GM20431 (cell line): ENCODE results near the gene ISL1.

Experiments used
- in situ Hi-C: fragments of 300-500 bp; cut with MseI, MboI; formaldehyde crosslinking; loops from one replicate; pipeline ENCODE4 v1.15.0; 2020; ENCODE audit warnings: low sequenced_read_pairs; ENCODE audit not compliant: unreplicated experiment

The ISL1 gene

DNA sequence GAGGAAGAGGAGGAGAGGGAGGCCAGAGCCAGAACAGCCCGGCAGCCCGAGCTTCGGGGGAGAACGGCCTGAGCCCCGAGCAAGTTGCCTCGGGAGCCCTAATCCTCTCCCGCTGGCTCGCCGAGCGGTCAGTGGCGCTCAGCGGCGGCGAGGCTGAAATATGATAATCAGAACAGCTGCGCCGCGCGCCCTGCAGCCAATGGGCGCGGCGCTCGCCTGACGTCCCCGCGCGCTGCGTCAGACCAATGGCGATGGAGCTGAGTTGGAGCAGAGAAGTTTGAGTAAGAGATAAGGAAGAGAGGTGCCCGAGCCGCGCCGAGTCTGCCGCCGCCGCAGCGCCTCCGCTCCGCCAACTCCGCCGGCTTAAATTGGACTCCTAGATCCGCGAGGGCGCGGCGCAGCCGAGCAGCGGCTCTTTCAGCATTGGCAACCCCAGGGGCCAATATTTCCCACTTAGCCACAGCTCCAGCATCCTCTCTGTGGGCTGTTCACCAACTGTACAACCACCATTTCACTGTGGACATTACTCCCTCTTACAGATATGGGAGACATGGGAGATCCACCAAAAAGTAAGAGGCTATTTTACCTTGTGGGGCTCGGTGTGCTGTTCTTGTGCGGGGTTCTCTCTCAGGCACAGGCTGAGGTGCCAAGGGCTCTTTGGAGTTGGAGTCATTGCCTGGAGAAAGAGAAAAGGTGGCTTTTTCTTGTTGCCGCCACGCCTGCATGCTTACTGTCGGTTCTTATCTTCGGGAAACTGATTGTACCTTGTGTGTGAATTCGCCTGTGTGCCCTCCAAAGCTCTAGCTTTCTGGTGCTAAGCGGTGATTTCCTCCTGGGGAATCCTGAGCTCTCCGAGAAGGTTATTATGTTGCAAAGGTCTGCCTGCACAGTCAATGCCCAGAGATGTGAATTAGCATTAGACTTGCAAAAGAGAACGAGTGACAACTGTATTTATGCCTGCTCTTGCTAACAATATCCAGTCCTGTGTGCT, at the start of gene ISL1:
ISL1 (plus strand) TSS at position 318 of the 991 bp plus-strand sequence; CDS start at position 542, 224 bp downstream.
- in situ Hi-C loops, result no loop called here

DNA sequence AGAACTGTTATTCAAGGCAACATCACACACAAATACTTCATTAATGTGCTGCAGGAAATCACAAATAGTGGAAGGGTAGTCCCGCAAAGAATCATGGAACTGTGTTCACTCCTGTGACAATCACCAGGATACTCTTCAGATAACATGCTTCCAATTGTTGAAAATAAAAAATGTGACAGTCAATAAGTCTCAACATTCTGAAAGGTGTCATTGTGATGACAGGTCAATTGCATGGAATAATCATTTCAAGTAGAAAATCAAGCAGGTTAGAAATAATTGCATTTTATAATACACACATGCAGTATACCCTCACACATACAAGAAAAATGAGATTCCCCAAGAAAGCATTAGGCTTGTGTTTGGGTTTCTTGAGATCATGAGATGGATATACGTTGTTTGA, 46.4 kb upstream of the ISL1 start:
- in situ Hi-C loops, result no loop called here

DNA sequence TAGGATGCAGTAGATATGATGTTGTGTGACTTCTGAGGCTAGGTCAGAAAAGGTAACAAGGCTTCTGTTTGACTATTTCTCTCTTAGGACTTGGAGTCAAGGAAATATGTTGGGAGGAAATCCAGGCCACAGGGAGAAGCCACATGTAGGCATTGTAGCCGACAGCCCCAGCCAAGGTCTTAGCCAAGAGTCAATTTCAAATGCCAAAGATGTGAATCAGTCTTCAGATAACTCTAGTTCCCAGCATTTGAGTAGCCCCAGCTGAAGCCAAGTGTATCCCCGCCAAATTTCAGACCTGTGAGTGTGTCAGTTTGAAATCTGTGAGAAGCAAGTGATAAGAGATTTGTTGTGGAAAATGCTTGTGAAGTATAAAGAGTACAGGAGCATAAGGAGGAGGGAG, 38.1 kb upstream of the ISL1 start:
- in situ Hi-C loops, result no loop called here

DNA sequence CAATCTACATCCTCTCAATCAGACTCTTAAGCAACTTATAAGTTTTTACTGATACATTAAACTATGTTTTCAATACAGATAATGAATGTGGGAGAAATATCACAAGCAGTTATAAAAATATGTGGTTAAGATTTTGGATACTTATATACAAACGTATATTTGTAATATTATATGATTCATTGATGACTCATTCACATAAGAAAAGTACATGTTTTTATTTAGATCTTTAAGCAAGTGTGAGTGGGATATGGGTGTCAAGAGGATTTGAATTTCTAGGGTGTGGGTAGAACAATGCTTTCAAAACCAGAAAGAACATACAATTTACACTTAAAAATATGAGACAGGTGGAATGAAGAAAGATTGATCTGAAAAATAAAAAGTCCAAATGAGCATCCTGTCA, 36.1 kb upstream of the ISL1 start:
- in situ Hi-C loops, result no loop called here

DNA sequence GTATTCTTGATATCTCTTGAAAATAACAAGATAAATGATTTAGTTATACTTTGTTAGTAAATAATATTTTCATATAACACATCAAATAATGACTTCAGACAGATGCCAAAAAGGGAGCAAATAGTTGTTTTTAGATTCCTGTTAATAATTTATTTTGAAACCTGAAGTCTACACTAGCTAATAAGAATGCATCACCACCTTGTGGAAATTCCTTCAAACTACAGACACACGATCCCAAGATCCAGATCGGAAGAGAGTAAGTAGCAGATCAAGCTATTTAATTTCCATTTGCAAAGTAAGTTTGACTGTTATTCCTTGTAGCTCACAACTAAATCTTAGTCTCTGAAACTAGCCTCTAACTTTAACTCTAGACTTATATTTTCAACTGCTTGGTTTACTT, 35.5 kb upstream of the ISL1 start:
- in situ Hi-C loops, result no loop called here

DNA sequence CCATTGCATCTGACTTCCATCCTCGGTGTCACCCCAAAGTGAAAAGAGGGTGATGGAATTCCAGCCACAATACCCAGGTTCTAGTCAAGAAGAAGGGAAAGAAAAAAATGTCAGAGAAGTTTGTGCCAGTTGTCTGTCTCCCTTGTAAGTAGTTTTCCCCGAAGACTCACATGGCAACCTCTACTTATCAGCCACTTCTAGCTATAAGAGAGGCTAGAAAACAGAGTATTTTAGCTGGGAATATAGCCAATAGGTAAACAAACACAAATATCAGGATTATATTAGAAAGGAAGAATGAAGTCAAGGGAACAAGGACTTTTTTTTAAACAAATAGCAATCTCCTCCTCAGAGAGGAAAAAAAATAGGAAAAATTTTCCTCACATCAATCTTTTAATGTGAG, 12.2 kb upstream of the ISL1 start:
- in situ Hi-C loops, result no loop called here

DNA sequence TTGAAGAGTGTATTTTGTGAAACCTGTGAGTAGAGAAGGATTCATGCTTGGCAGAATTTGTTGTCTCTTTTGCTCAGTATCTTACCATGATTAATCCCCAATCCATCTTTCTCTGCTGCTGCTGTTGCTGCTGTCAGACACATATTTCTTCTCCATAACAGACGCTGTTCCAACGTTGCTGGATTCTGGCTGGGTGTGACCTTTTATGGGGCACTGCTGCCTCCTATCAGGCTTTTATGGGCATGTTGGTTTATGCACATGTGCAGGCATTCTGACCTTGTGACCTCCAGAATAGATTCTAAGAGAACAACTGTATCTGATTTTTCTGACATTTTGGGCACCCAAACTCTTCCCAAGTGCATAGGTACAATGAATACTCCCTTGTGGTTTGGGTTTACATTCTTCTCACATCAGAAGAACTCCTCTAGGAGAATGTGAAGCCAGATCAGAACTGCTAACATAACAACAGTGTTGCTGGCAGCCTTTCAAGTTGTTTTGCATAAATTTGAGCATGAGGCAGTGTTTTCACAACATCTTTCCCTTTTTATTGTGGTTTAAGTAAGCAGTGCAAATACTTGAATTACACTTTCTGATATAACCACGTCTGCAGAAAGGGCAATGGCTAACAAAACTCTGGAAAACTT, 9.2 kb upstream of the ISL1 start:
- in situ Hi-C loops, result no loop called here

DNA sequence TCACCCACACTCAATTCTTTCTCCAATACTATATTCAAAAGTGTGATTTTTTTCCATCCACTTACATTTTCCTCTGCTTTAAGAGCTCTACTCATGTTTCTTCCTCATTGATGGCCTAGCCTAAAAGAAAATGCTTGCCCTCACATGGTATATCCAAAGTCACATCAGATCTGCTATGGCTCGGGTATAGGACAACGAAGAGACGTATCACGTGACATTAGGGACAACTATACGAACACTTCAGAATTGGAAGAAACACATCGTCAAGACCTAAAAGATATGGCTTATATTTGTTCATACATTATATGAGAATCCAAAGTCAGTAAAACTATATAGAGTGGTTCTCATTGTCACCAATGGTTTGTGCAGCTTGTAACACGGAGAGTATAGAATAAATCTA, 8.2 kb upstream of the ISL1 start:
- in situ Hi-C loops, result no loop called here

DNA sequence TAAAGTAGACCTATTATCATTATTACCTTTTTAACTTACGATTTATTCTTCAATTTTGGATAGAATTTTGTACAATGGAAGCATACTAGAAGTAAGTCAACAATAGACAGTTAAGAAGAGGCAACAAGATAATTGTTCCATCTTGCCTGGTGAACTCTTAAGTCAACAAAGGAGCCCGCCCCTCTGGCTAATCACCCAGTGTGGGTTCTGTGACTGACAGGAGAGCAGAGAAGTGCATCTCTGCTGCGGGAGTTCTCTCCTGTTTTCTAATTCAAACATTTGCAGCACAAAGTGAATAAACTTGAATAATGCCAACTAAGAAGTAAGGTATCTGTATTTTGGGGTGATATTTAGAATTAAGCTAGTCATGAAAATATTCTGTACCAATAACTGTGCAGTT, 6.7 kb upstream of the ISL1 start:
- in situ Hi-C loops, result no loop called here

DNA sequence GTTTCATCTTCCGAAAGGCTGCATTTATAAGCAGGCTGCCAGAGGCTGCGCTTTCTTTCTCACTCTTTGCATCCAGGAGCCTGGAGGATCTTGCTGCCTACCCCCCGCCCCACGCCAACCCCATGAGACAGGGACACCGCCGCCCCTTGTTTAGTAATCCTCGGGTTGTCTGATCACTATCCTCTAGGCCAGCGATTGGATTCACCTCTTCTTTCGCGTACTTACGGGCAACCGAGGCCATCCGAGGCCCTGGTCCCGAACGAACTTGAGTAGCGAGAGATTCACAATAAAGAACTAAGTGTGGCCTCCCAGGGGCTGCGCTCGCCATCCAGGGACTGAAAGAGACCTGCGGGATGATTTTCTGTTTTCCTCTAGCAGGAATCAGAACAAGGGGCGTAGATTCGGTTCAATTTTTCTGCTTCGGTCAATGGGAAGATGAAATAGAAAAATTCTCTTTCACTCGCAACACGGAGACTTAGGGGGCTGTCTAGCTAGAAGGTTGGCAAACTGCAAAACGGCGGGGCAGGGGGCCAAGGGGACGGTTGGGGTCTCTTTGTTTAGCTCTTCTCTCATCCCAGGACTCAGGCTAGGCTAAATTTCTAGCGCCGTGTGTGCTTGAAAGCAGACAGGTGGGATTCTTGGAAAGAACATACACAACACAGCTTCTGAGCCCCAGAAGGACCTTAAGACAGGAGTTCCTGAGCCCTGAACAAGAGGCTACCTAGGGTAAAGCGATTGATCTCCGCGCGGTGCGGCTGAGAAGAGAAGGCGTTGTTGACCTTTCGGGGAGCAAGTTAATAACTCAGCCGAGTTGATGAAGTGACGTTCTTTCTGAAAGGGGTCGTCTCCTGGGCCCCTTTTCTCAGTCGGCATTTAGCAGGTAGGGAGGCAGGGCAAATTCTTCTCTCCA, 5.8 kb upstream of the ISL1 start:
- in situ Hi-C loops, result no loop called here

DNA sequence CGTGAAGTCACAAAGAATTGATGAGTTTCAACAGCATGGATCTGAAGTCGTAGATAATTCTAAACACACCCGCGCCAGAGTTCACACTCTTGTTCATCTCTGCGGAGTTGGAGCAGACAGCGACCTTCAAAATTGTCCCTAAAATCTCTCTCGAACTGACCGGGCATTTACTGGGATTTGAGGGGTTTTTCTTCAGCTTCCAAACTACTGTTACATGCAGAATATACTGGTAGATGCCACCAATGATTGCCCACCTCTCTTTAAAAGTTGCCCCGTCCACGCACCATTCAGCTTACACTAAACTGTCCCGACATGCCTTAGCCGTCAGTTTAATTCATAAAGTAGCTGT, 5.2 kb upstream of the ISL1 start:
- in situ Hi-C loops, result no loop called here

DNA sequence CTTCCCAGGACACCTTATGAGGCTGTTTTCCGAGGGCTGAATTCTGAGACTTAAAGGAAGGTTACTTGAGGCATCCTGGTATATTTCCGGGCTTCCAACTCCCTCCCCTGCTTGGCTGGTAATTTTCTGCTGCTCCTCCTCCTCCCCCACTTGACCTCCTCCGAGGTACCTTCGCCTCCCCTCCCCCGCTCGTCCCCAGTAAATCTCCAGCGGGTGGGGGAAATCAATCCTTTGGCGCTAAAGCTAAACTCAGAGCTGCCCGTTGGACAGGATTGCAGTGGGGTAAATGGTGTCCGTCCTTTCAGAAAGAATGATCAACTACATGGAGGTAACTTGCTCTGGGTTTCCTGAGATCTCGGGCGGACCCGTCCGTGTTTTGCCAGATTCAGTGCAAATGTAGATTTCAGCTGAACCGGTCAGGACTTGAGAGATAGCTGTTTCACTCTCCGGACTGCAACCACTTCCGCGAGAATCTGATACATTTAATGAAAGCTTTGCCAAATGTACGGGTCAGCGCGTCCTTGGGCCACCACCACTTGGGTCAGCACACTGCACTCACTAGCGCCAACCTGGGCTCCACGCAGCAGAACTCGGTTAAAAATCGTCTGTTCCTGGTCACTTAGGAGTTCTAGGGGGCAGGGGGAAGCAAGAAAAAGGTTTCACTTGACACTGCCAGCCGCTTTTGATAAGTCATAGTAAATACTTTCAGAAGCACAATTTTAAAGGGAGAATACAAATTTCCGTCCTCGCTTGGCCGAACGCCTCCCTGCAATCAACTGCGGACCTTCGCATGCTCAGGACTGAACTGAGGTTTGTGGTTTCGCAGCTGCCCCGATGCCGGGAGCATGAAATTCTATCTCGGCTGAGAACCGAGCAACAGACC, 4.6 kb upstream of the ISL1 start:
- in situ Hi-C loops, result no loop called here

DNA sequence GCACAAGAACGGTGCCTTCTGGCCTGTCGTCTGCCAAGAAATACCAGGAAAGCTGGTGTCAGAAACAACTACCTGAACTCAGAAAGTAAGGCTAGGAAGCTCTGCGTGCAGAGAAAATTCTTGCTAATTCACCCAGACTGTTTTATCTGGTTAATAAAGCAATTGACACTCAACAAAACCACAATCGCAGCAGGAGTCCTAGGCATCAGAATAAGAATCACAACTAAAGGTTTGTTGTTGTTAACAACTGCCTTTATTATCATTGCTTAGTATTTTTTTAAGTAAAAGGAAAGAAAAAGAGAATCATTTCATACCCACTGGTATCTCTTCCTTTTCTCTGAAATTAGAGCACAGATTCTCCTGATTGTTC, 3.9 kb upstream of the ISL1 start:
- in situ Hi-C loops, result no loop called here

DNA sequence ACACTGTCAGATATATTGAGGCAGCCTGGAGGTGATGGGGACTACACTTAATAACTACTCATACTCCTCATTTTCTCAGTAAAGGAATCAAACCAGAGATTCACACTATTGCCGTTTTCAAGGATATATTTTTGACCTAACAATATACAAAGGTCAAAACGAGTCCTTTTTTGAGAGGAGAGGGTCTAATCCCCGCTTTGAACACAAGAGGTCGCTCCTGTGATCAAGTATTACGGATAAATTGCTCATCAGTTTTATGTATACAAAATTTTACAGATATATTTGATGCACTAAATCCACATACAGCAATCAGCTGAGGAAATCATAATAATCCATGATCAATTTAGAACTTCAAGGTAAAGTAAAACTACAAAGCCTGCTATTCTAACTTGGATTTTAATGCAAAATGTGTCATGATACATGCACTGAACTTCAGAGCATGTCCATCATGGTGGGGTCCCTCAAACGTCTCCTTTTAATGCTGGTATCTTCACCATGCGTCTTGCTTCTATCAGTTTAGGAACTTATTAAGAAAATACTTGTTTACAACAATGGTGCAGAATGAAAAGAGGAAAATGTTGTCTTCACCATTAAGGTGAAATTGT, 2.5 kb upstream of the ISL1 start:
- in situ Hi-C loops, result no loop called here

DNA sequence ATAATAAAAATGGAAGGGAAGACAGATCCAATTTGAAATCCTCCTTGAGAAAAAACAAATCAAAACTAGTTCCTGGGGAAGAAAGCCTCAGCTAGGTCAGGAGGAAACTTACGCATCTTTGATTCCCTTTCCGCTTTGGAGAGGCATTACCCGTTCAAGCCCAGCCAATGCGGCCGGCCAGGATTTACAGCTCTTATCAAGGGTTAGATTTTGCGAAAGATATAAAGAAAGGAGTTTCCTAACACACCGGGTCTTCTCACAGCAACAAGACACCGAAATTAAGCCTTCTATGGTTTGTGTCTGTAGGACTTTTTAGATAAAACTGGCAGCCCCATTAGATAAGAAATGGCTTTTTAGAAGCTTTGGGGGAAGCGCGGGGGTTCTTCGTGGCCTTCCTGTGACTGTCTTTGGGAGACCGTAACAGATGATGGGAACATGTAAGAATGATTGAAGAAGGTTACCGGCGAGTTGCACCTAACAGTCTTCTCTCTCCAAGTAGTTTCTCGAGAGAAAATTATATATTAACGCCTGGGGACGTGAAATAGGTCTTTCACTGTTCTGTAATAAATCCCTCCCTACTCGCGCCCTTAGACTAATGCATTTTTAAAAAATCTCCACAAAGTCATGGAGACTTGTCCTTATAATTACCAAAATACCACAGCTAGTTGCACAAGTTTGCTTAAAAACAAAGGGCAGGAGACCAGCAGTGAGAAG, 1.3 kb upstream of the ISL1 start:
- in situ Hi-C loops, result no loop called here

DNA sequence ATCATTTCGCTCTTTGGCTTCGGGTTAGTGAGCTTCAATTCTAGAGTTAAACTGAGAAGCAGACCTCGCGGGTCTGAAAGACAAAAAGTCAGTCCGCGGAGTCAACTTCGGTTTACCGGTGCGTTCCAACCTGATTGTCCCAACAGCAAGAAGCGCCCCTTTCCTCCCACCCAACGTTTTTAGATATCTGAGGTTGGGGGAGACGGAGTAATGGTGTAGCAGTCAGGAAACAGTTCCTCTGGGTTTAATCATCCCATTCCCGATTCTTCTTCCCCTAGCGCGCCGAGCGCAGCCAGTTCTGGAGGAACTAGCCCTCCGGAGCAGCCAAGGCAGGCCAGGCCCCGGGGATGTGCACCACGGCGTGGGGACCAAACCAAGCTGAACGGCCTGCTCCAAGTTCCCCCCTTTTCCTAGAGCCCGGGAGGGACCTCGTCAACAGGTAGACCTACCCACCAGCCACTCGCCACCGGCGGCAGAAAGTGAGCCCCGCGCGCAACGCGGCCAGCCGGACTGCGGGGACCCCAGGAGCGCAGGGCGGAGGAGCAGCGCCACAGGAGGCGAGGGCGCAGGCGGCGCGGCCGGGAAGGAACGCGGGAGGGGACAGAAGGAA, 622 bp upstream of the ISL1 start:
- in situ Hi-C loops, result no loop called here

DNA sequence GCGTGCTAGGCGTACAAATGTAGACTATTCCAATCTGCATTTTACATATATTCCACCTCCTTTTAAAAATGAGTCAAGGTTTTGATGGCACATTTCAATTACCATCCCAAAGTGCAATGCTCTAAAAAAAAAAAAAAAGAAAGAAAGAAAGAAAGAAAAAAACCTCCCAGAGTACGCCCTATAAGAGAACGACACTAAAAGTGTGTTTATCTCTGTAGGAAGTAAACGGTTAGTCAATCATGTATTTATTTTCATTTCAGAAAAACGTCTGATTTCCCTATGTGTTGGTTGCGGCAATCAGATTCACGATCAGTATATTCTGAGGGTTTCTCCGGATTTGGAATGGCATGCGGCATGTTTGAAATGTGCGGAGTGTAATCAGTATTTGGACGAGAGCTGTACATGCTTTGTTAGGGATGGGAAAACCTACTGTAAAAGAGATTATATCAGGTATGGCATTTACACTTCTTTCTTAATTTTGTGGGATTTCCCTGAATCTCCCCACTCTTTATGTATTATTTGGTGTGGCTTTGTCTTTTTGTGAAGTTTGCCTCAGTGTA, 1.1 kb downstream of the ISL1 start:
- in situ Hi-C loops, result no loop called here

DNA sequence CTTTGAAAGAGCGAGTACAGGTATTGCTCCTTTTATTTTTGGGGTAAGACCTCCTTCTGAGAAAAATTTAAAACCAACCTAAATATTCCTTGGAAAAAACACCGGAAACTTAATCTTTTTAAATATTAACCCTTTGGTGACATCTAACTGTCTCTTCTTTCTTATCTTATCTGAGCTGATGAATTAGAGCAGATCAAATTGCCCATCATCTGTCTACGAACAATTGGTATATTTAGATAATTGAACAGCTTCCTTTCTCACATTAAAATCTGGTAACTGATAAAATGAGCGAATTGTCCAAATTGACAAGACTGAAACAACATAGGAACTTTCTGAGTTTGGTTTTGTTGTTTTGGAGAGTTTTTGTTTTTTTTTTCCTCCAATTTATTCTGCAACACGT, 2.0 kb downstream of the ISL1 start:
- in situ Hi-C loops, result no loop called here
